Memory B cell (primary cell): ENCODE data around the gene BEGAIN.

Experiments used
- ATAC-seq: fragments of 150-1000 bp; cut with Tn5 transposase; 2 replicates; pipeline ENCODE4 v1.10.0; 2021; ENCODE audit warnings: low read depth, mild to moderate bottlenecking, moderate library complexity
- DNase-seq, 2 donors: peaks; one replicate each; pipeline ENCODE4 v3.0.0; 2022; ENCODE audit warnings: low spot score in 2 of 2
- H3K27ac Mint-ChIP-seq: one replicate; pipeline ENCODE4 v1.8.0; 2022; ENCODE audit warnings: mild to moderate bottlenecking, moderate library complexity, mixed read lengths
- H3K27me3 Mint-ChIP-seq: one replicate; pipeline ENCODE4 v1.8.0; 2022; ENCODE audit warnings: mixed read lengths
- H3K36me3 Mint-ChIP-seq: one replicate; pipeline ENCODE4 v1.8.0; 2022; ENCODE audit warnings: mild to moderate bottlenecking, mixed read lengths
- H3K4me1 Mint-ChIP-seq: one replicate; pipeline ENCODE4 v1.8.0; 2022; ENCODE audit warnings: mixed read lengths
- H3K4me3 Mint-ChIP-seq: one replicate; pipeline ENCODE4 v1.8.0; 2022; ENCODE audit warnings: mild to moderate bottlenecking, moderate library complexity, mixed read lengths
- H3K9me3 Mint-ChIP-seq: one replicate; pipeline ENCODE4 v1.8.0; 2022; ENCODE audit warnings: mixed read lengths

The BEGAIN gene

GRCh38 chr14:100587086-100587762, at the start of gene BEGAIN:
BEGAIN (minus strand) TSS chr14:100587417; CDS start chr14:100587290, 127 bp downstream.
- Mint-ChIP-seq H3K4me3 (peak within 1 kb of the TSS; percentile 49), H3K36me3 (no peaks in the 10 kb centered on the region), H3K27ac (no peak within 1 kb of the TSS), H3K9me3 (no peaks in the 10 kb centered on the region), H3K4me1 (no peaks in the 10 kb centered on the region), H3K27me3 (peaks cover 30% of the 10 kb centered on the region)
- DNase-seq: no peak
- no peak for ATAC-seq

GRCh38 chr14:100636559-100636958, 49.3 kb upstream of the BEGAIN start:
- Mint-ChIP-seq H3K36me3 (no peaks in the 10 kb centered on the region), H3K4me3 (no peak overlapping the region), H3K9me3 (no peaks in the 10 kb centered on the region), H3K4me1 (peaks cover 18% of the 10 kb centered on the region), H3K27ac (no peak overlapping the region), H3K27me3 (peaks cover 6% of the 10 kb centered on the region)
- no peak for ATAC-seq
- no peak for DNase-seq

GRCh38 chr14:100634026-100634425, 46.8 kb upstream of the BEGAIN start:
- Mint-ChIP-seq H3K4me3 (no peak overlapping the region), H3K27me3 (peaks cover 6% of the 10 kb centered on the region), H3K9me3 (no peaks in the 10 kb centered on the region), H3K36me3 (no peaks in the 10 kb centered on the region), H3K27ac (no peak overlapping the region), H3K4me1 (peaks cover 2% of the 10 kb centered on the region)
- DNase-seq (no peak), ATAC-seq (no peak)

GRCh38 chr14:100633406-100633805, 46.2 kb upstream of the BEGAIN start:
- no peaks in the 10 kb centered on the region for H3K9me3 Mint-ChIP-seq
- no peaks in the 10 kb centered on the region for H3K4me1 Mint-ChIP-seq
- no peak for ATAC-seq
- no peak for DNase-seq
- no peaks in the 10 kb centered on the region for H3K36me3 Mint-ChIP-seq
- H3K27me3 Mint-ChIP-seq: peaks cover 6% of the 10 kb centered on the region
- no peak overlapping the region for H3K27ac Mint-ChIP-seq
- no peak overlapping the region for H3K4me3 Mint-ChIP-seq

- Mint-ChIP-seq H3K4me1 (no peaks in the 10 kb centered on the region), H3K4me3 (no peak overlapping the region), H3K36me3 (no peaks in the 10 kb centered on the region), H3K9me3 (peaks cover 12% of the 10 kb centered on the region), H3K27me3 (peaks cover 21% of the 10 kb centered on the region), H3K27ac (no peak overlapping the region)
- DNase-seq (no peak), ATAC-seq (no peak)
These were observed 42.5 kb upstream of the BEGAIN start for GRCh38 chr14:100629696-100630095.

- Mint-ChIP-seq H3K36me3 (no peaks in the 10 kb centered on the region), H3K27me3 (peaks cover 24% of the 10 kb centered on the region), H3K4me1 (no peaks in the 10 kb centered on the region), H3K9me3 (peaks cover 14% of the 10 kb centered on the region), H3K4me3 (no peak overlapping the region), H3K27ac (no peak overlapping the region)
- DNase-seq (no peak), ATAC-seq (no peak)
These were observed 41.9 kb upstream of the BEGAIN start for GRCh38 chr14:100629098-100629497.

GRCh38 chr14:100628225-100628624, 41.0 kb upstream of the BEGAIN start:
- DNase-seq (no peak), ATAC-seq (no peak)
- peaks cover 27% of the 10 kb centered on the region for H3K27me3 Mint-ChIP-seq
- no peak overlapping the region for H3K4me3 Mint-ChIP-seq
- peaks cover 14% of the 10 kb centered on the region for H3K9me3 Mint-ChIP-seq
- no peak overlapping the region for H3K27ac Mint-ChIP-seq
- no peaks in the 10 kb centered on the region for H3K4me1 Mint-ChIP-seq
- no peaks in the 10 kb centered on the region for H3K36me3 Mint-ChIP-seq

GRCh38 chr14:100626614-100627013, 39.4 kb upstream of the BEGAIN start:
- no peak for DNase-seq
- Mint-ChIP-seq H3K9me3 (peaks cover 14% of the 10 kb centered on the region), H3K27ac (no peak overlapping the region), H3K36me3 (no peaks in the 10 kb centered on the region), H3K4me3 (no peak overlapping the region), H3K27me3 (peaks cover 29% of the 10 kb centered on the region), H3K4me1 (no peaks in the 10 kb centered on the region)
- no peak for ATAC-seq

- no peak for ATAC-seq
- Mint-ChIP-seq H3K27ac (no peak overlapping the region), H3K9me3 (peaks cover 14% of the 10 kb centered on the region), H3K4me1 (no peaks in the 10 kb centered on the region), H3K4me3 (no peak overlapping the region), H3K36me3 (no peaks in the 10 kb centered on the region), H3K27me3 (peaks cover 29% of the 10 kb centered on the region)
- no peak for DNase-seq
These were observed 36.7 kb upstream of the BEGAIN start for GRCh38 chr14:100623961-100624360.

- no peak for ATAC-seq
- H3K36me3 Mint-ChIP-seq: no peaks in the 10 kb centered on the region
- DNase-seq: no peak
- H3K4me1 Mint-ChIP-seq: no peaks in the 10 kb centered on the region
- H3K27ac Mint-ChIP-seq: no peak overlapping the region
- H3K27me3 Mint-ChIP-seq: peaks cover 30% of the 10 kb centered on the region
- H3K4me3 Mint-ChIP-seq: no peak overlapping the region
- peaks cover 14% of the 10 kb centered on the region for H3K9me3 Mint-ChIP-seq
These were observed 36.3 kb upstream of the BEGAIN start for GRCh38 chr14:100623557-100623956.

- no peak overlapping the region for H3K4me3 Mint-ChIP-seq
- no peaks in the 10 kb centered on the region for H3K4me1 Mint-ChIP-seq
- peaks cover 27% of the 10 kb centered on the region for H3K27me3 Mint-ChIP-seq
- ATAC-seq (no peak), DNase-seq (no peak)
- H3K27ac Mint-ChIP-seq: no peak overlapping the region
- H3K36me3 Mint-ChIP-seq: no peaks in the 10 kb centered on the region
- H3K9me3 Mint-ChIP-seq: peaks cover 14% of the 10 kb centered on the region
These were observed 35.7 kb upstream of the BEGAIN start for GRCh38 chr14:100622708-100623485.

GRCh38 chr14:100622224-100622623, 35.0 kb upstream of the BEGAIN start:
- ATAC-seq: no peak
- H3K27me3 Mint-ChIP-seq: peaks cover 26% of the 10 kb centered on the region
- peaks cover 2% of the 10 kb centered on the region for H3K4me1 Mint-ChIP-seq
- H3K4me3 Mint-ChIP-seq: no peak overlapping the region
- DNase-seq: no peak
- no peaks in the 10 kb centered on the region for H3K36me3 Mint-ChIP-seq
- no peak overlapping the region for H3K27ac Mint-ChIP-seq
- H3K9me3 Mint-ChIP-seq: peaks cover 12% of the 10 kb centered on the region

- H3K9me3 Mint-ChIP-seq: peaks cover 10% of the 10 kb centered on the region
- H3K4me3 Mint-ChIP-seq: no peak overlapping the region
- peaks cover 3% of the 10 kb centered on the region for H3K4me1 Mint-ChIP-seq
- H3K36me3 Mint-ChIP-seq: no peaks in the 10 kb centered on the region
- no peak overlapping the region for H3K27ac Mint-ChIP-seq
- no peak for ATAC-seq
- DNase-seq: no peak
- peaks cover 26% of the 10 kb centered on the region for H3K27me3 Mint-ChIP-seq
These were observed 34.6 kb upstream of the BEGAIN start for GRCh38 chr14:100621806-100622205.

GRCh38 chr14:100620255-100621100, 33.3 kb upstream of the BEGAIN start:
- Mint-ChIP-seq H3K4me3 (no peak overlapping the region), H3K4me1 (peaks cover 3% of the 10 kb centered on the region), H3K9me3 (peaks cover 7% of the 10 kb centered on the region), H3K27me3 (peaks cover 22% of the 10 kb centered on the region), H3K27ac (no peak overlapping the region), H3K36me3 (no peaks in the 10 kb centered on the region)
- ATAC-seq (no peak), DNase-seq (no peak)
